Panc1 (cell line): ENCODE results near the gene EARS2. TPM values are rescaled to one million over a fixed set of nuclear protein-coding genes. Genes with fewer than 3 reads are reported as not detected.

Experiments
- ATAC-seq: fragments of 200-7000 bp; cut with Tn5 transposase; 2 replicates; pipeline ENCODE4 v1.9.1; 2020; ENCODE audit warnings: mild to moderate bottlenecking, moderate library complexity
- BruUV-seq: library from RNA; stranded (reverse); fragments of 400-500 nt; replicated peaks from 2 replicates; lab custom pipeline; 2021; lab: Mats Ljungman, UMichigan
- CTCF ChIA-PET: fragments of 300-600 bp; sonication (Branson Sonifier 250); formaldehyde crosslinking; loops from one replicate; lab custom pipeline; 2022; ENCODE audit warnings: antibody characterized with exemption; lab: Charles Lee
- POLR2A ChIA-PET: fragments of 300-600 bp; sonication (Branson Sonifier 250); formaldehyde crosslinking; loops from one replicate; lab custom pipeline; 2022; ENCODE audit warnings: antibody characterized with exemption; lab: Charles Lee
- DNase-seq: peaks from one replicate; pipeline ENCODE4 v3.0.0-alpha.2; 2010; ENCODE audit warnings: low read depth, low spot score
- H3K27ac ChIP-seq: 2 replicates; pipeline ENCODE4 v1.5.1; 2011; ENCODE audit warnings: mild to moderate bottlenecking, low read length, inconsistent platforms
- H3K27me3 ChIP-seq: fragments of 200-500 bp; sonication (Bioruptor generic); 2 replicates; pipeline ENCODE4 v1.6.0; 2014; ENCODE audit warnings: low read length, inconsistent platforms; ENCODE audit not compliant: control insufficient read depth, insufficient read depth
- H3K36me3 ChIP-seq: fragments of 200-500 bp; sonication (Bioruptor generic); 2 replicates; pipeline ENCODE4 v1.5.1; 2014; ENCODE audit warnings: inconsistent platforms, mild to moderate bottlenecking, low read length, moderate library complexity; ENCODE audit not compliant: control insufficient read depth, insufficient read depth
- H3K4me1 ChIP-seq: 2 replicates; pipeline ENCODE4 v1.5.1; 2011; ENCODE audit warnings: inconsistent platforms, mild to moderate bottlenecking, low read length, moderate library complexity; ENCODE audit not compliant: control insufficient read depth, insufficient read depth
- H3K4me3 ChIP-seq, 2 experiments: 2 replicates each; pipeline ENCODE4 v1.5.1; 2011 to 2012; ENCODE audit warnings: low read depth in 2 of 2, low read length in 2 of 2, mild to moderate bottlenecking in 2 of 2, inconsistent platforms in 1 of 2, moderate library complexity in 1 of 2
- H3K9me3 ChIP-seq: fragments of 200-500 bp; sonication (Bioruptor generic); 2 replicates; pipeline ENCODE4 v1.5.1; 2014; ENCODE audit warnings: low read depth, mild to moderate bottlenecking, inconsistent platforms, low read length, moderate library complexity; ENCODE audit not compliant: control insufficient read depth, insufficient read depth
- POLR2AphosphoS5 ChIP-seq: IDR thresholded peaks from 2 replicates; pipeline ENCODE4 v1.6.1; 2012; ENCODE audit warnings: mild to moderate bottlenecking, low read depth, low read length, moderate library complexity
- SIN3A ChIP-seq: IDR thresholded peaks from 2 replicates; pipeline ENCODE4 v1.6.1; 2012; ENCODE audit warnings: low read depth, mild to moderate bottlenecking, low read length, moderate library complexity, borderline replicate concordance; ENCODE audit not compliant: insufficient read depth
- TCF7L2 ChIP-seq: IDR thresholded peaks from 2 replicates; pipeline ENCODE4 v1.6.1; 2011; ENCODE audit warnings: mild to moderate bottlenecking, low read depth, low read length, inconsistent platforms
- in situ Hi-C: cut with HindIII; loops from 2 replicates; pipeline ENCODE4 v1.10.0; 2016; ENCODE audit warnings: low sequenced_read_pairs, low pct_unique_long_range_greater_than_20kb
- intact Hi-C: fragments of 100-400 bp; cut with micrococcal nuclease; formaldehyde crosslinking; loops from one replicate; pipeline ENCODE4 v1.10.0; 2022; ENCODE audit not compliant: unreplicated experiment
- total RNA-seq: library from RNA; stranded (reverse); gene quantifications from one replicate; pipeline ENCODE4 v1.2.1, GENCODE V29; 2021; ENCODE audit not compliant: unreplicated experiment
- TF ChIP-seq, protein P1 (sequence below), 2 experiments: IDR thresholded peaks; 2 replicates each; pipeline ENCODE4 v1.6.1; 2011 to 2012; ENCODE audit warnings: low read depth in 2 of 2, control low read depth in 1 of 2, low read length in 1 of 2, mild to moderate bottlenecking in 1 of 2, moderate library complexity in 1 of 2; ENCODE audit not compliant: insufficient read depth in 1 of 2
- TF ChIP-seq, protein P2 (sequence below): fragments of 450-650 bp; IDR thresholded peaks from 2 replicates; pipeline ENCODE4 v1.5.1; 2017; ENCODE audit warnings: mild to moderate bottlenecking

Gene EARS2
- total RNA-seq, 1 experiment from 2014 or later = 31.3 TPM

DNA sequence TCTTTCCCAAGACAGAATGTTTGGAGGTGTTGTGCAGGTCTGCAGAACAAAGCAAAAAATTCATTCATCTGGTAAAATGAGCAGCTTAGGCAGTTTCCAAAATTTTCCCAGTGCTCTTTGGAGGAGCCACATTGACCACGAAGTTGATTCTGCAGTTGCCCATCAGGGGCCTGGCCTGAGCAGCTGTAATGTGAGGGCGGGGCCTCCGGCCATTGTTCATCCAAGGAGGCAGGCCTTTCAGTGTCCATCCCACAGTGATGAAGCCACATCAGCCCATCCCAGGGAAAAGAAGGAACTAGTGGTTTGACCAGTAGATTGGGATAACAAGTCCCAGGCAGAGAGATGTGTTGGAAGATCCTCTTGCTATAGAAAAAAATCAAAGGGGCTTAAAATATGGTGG is 10.5 kb upstream of the EARS2 start:
- BruUV-seq = no TSS peak
- ATAC-seq = peak; percentile 73
- Histone ChIP-seq H3K36me3 (peaks cover 36% of the 10 kb centered on the region), H3K27ac (no peak overlapping the region), H3K9me3 (no peaks in the 10 kb centered on the region), H3K4me3 (no peak overlapping the region), H3K4me1 (no peaks in the 10 kb centered on the region), H3K27me3 (no peaks in the 10 kb centered on the region)
- intact Hi-C loops (no loop called here), in situ Hi-C loops (no loop called here)
- CTCF ChIA-PET = no interaction called here
- POLR2A ChIA-PET = no interaction called here
- no peak for DNase-seq
- TF ChIP-seq, protein P1, sequence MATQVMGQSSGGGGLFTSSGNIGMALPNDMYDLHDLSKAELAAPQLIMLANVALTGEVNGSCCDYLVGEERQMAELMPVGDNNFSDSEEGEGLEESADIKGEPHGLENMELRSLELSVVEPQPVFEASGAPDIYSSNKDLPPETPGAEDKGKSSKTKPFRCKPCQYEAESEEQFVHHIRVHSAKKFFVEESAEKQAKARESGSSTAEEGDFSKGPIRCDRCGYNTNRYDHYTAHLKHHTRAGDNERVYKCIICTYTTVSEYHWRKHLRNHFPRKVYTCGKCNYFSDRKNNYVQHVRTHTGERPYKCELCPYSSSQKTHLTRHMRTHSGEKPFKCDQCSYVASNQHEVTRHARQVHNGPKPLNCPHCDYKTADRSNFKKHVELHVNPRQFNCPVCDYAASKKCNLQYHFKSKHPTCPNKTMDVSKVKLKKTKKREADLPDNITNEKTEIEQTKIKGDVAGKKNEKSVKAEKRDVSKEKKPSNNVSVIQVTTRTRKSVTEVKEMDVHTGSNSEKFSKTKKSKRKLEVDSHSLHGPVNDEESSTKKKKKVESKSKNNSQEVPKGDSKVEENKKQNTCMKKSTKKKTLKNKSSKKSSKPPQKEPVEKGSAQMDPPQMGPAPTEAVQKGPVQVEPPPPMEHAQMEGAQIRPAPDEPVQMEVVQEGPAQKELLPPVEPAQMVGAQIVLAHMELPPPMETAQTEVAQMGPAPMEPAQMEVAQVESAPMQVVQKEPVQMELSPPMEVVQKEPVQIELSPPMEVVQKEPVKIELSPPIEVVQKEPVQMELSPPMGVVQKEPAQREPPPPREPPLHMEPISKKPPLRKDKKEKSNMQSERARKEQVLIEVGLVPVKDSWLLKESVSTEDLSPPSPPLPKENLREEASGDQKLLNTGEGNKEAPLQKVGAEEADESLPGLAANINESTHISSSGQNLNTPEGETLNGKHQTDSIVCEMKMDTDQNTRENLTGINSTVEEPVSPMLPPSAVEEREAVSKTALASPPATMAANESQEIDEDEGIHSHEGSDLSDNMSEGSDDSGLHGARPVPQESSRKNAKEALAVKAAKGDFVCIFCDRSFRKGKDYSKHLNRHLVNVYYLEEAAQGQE (IDR thresholded peaks at IDR 0.05; ENCODE audit: insufficient read depth in 1 of 2, low read depth in 2 of 2, low read length in 1 of 2) = no peak
- TF ChIP-seq SIN3A = no peak
- no peak for TF ChIP-seq TCF7L2
- TF ChIP-seq, protein P2, sequence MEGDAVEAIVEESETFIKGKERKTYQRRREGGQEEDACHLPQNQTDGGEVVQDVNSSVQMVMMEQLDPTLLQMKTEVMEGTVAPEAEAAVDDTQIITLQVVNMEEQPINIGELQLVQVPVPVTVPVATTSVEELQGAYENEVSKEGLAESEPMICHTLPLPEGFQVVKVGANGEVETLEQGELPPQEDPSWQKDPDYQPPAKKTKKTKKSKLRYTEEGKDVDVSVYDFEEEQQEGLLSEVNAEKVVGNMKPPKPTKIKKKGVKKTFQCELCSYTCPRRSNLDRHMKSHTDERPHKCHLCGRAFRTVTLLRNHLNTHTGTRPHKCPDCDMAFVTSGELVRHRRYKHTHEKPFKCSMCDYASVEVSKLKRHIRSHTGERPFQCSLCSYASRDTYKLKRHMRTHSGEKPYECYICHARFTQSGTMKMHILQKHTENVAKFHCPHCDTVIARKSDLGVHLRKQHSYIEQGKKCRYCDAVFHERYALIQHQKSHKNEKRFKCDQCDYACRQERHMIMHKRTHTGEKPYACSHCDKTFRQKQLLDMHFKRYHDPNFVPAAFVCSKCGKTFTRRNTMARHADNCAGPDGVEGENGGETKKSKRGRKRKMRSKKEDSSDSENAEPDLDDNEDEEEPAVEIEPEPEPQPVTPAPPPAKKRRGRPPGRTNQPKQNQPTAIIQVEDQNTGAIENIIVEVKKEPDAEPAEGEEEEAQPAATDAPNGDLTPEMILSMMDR = no peak
- TF ChIP-seq POLR2AphosphoS5 = no peak

DNA sequence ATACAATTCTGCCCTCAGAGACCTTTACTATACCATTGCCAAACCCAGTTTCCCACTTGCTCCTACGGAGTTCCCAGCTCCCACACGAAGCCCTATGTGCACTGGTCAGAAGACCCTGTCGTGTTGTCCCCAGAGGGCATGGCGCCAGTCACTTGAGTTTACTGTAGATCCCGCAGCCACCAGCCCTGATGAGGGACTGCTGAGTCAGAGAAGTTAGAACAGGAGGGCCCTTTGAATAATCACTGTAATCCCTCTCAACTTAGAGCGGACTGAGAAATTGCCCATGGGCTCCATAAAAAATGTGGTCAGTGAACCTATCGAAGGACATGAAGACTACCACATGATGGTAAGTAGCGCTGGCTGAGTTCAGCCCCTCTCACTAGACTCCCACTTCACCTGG is 9.6 kb upstream of the EARS2 start:
- CTCF ChIA-PET = no interaction called here
- BruUV-seq = no TSS peak

More for the DNA sequence above, 9.6 kb upstream of the EARS2 start:
- H3K9me3 ChIP-seq = no peaks in the 10 kb centered on the region
- H3K27ac ChIP-seq = no peak overlapping the region
- intact Hi-C loops (no loop called here), in situ Hi-C loops (no loop called here)
- POLR2A ChIA-PET = no interaction called here
- H3K4me1 ChIP-seq = no peaks in the 10 kb centered on the region
- no peak overlapping the region for H3K4me3 ChIP-seq
- ATAC-seq = no peak
- H3K27me3 ChIP-seq = no peaks in the 10 kb centered on the region
- no peak for TF ChIP-seq TCF7L2
- TF ChIP-seq, protein P1 (IDR thresholded peaks at IDR 0.05; ENCODE audit: insufficient read depth in 1 of 2, low read depth in 2 of 2, low read length in 1 of 2) = no peak
- TF ChIP-seq, protein P2 = no peak
- TF ChIP-seq POLR2AphosphoS5 = no peak
- TF ChIP-seq SIN3A = no peak
- DNase-seq = no peak
- peaks cover 40% of the 10 kb centered on the region for H3K36me3 ChIP-seq
